Measurements from ENCODE around the gene DEPDC4. TPM values are rescaled to one million over a fixed set of nuclear protein-coding genes. Genes with fewer than 3 reads are reported as not detected.

Gene DEPDC4
- total RNA-seq, 1 experiment from 2014 or later, result 2.0 TPM

DNA sequence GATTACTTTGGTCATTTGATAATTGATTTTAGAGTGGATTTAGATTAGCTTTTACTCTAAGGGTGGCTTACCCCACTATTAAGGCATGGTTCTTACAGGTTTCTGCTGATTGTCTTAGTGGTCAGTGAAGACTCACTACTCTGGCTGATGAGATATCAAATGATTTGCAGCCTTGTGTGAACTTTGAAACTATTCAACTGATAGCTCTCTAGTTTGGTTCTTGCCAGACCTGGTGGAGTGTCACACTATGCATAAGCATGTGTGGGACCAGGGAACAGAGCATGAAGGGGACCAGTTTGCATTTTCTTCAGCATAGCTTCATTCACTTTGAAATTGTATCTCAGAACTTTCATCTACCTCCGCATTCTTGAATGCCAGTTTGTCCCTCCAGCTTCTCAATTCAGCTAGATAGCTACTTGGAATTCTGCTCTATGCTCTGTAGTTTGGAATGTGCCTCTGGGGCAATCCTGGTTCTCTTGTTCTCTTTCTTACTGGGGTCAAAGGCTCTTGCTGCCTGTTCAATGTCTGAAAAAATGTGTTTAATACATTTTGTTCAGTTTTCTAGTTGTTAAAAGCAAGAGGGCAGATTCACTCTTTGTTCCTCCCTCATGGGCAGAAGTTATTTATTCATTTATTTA lies 12.8 kb upstream of the DEPDC4 start:
- ChIA-PET CTCF (no interaction called here), POLR2A (ENCODE audit: low non-redundant PET) (no interaction called here)
- Histone ChIP-seq H3K36me3 (ENCODE audit: insufficient read depth, low read length, poor library complexity, severe bottlenecking) (no peaks in the 10 kb centered on the region), H3K27me3 (replicated peaks; ENCODE audit: insufficient read depth, low read depth, low read length, poor library complexity) (no peaks in the 10 kb centered on the region), H3K27ac (ENCODE audit: low read depth, low read length, poor library complexity, severe bottlenecking) (no peak overlapping the region), H3K4me3 (ENCODE audit: low read depth, low read length, poor library complexity, severe bottlenecking) (no peak overlapping the region), H3K4me1 (ENCODE audit: insufficient read depth, low read length, poor library complexity, severe bottlenecking) (no peaks in the 10 kb centered on the region), H3K9me3 (ENCODE audit: low read depth, low read length, poor library complexity, severe bottlenecking) (peaks cover 4% of the 10 kb centered on the region)
- intact Hi-C loops (cut with micrococcal nuclease; ENCODE audit: unreplicated experiment), result no loop called here
- BruUV-seq (replicated peaks), result no TSS peak
- TF ChIP-seq, protein P1, sequence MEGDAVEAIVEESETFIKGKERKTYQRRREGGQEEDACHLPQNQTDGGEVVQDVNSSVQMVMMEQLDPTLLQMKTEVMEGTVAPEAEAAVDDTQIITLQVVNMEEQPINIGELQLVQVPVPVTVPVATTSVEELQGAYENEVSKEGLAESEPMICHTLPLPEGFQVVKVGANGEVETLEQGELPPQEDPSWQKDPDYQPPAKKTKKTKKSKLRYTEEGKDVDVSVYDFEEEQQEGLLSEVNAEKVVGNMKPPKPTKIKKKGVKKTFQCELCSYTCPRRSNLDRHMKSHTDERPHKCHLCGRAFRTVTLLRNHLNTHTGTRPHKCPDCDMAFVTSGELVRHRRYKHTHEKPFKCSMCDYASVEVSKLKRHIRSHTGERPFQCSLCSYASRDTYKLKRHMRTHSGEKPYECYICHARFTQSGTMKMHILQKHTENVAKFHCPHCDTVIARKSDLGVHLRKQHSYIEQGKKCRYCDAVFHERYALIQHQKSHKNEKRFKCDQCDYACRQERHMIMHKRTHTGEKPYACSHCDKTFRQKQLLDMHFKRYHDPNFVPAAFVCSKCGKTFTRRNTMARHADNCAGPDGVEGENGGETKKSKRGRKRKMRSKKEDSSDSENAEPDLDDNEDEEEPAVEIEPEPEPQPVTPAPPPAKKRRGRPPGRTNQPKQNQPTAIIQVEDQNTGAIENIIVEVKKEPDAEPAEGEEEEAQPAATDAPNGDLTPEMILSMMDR (conservative IDR thresholded peaks at IDR 0.05; ENCODE audit: low read depth, low read length), result no peak
- TF ChIP-seq EZH2 (IDR thresholded peaks at IDR 0.05; ENCODE audit: borderline replicate concordance, low read depth, low read length, poor library complexity, severe bottlenecking), result no peak
- no peak for DNase-seq (ENCODE audit: low spot score)

DNA sequence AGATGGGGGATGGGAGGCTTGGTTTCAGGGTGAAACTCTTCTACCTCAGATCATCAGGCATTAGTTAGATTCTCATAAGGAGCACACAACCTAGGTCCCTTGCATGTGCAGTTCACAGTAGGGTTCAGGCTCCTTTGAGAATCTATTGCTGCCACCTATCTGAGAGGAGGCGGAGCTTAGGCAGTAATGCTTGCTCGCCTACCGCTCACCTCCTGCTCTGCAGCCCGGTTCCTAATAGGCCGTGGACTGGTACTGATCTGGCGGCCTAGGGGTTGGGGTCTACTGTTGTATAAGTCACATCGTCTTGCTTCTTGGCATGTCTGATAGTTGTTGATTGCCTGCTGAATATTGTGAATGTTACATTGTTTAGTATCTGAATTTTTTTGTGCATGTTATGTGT lies 12.3 kb upstream of the DEPDC4 start:
- no TSS peak for BruUV-seq (replicated peaks)
- Histone ChIP-seq H3K27me3 (replicated peaks; ENCODE audit: insufficient read depth, low read depth, low read length, poor library complexity) (no peaks in the 10 kb centered on the region), H3K9me3 (ENCODE audit: low read depth, low read length, poor library complexity, severe bottlenecking) (peaks cover 4% of the 10 kb centered on the region), H3K27ac (ENCODE audit: low read depth, low read length, poor library complexity, severe bottlenecking) (no peak overlapping the region), H3K4me1 (ENCODE audit: insufficient read depth, low read length, poor library complexity, severe bottlenecking) (no peaks in the 10 kb centered on the region), H3K36me3 (ENCODE audit: insufficient read depth, low read length, poor library complexity, severe bottlenecking) (no peaks in the 10 kb centered on the region), H3K4me3 (ENCODE audit: low read depth, low read length, poor library complexity, severe bottlenecking) (no peak overlapping the region)
- no peak for DNase-seq (ENCODE audit: low spot score)
- intact Hi-C loops (cut with micrococcal nuclease; ENCODE audit: unreplicated experiment), result no loop called here
- POLR2A ChIA-PET (ENCODE audit: low non-redundant PET), result no interaction called here
- TF ChIP-seq, protein P1 (conservative IDR thresholded peaks at IDR 0.05; ENCODE audit: low read depth, low read length), result no peak
- TF ChIP-seq EZH2 (IDR thresholded peaks at IDR 0.05; ENCODE audit: borderline replicate concordance, low read depth, low read length, poor library complexity, severe bottlenecking), result no peak
- CTCF ChIA-PET, result no interaction called here

DNA sequence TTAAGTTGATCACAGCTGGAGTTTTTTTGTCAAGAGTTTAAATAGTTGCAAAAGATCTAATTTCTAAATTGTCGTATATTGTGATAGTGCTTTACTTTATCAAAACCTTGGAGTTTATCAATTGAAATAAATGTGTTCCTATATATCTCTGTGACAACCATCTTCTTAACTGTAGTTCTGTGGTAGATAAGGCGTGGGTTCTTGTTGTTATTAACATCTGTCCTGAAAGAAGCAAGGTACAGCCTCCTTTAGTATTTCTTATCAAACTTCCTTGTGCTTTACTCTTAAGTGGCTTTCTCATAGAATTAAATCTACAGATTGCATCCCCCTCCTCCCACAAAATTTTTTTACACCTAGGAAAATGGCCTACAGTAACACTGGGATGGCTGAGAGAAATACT lies 7.4 kb upstream of the DEPDC4 start:
- POLR2A ChIA-PET (ENCODE audit: low non-redundant PET), result no interaction called here
- BruUV-seq (replicated peaks), result no TSS peak
- Histone ChIP-seq H3K9me3 (ENCODE audit: low read depth, low read length, poor library complexity, severe bottlenecking) (peaks cover 4% of the 10 kb centered on the region), H3K4me1 (ENCODE audit: insufficient read depth, low read length, poor library complexity, severe bottlenecking) (peaks cover 21% of the 10 kb centered on the region), H3K27me3 (replicated peaks; ENCODE audit: insufficient read depth, low read depth, low read length, poor library complexity) (no peaks in the 10 kb centered on the region), H3K36me3 (ENCODE audit: insufficient read depth, low read length, poor library complexity, severe bottlenecking) (no peaks in the 10 kb centered on the region), H3K4me3 (ENCODE audit: low read depth, low read length, poor library complexity, severe bottlenecking) (no peak overlapping the region), H3K27ac (ENCODE audit: low read depth, low read length, poor library complexity, severe bottlenecking) (no peak overlapping the region)
- no peak for TF ChIP-seq EZH2 (IDR thresholded peaks at IDR 0.05; ENCODE audit: borderline replicate concordance, low read depth, low read length, poor library complexity, severe bottlenecking)
- TF ChIP-seq, protein P1 (conservative IDR thresholded peaks at IDR 0.05; ENCODE audit: low read depth, low read length), result no peak
- intact Hi-C loops (cut with micrococcal nuclease; ENCODE audit: unreplicated experiment), result no loop called here
- CTCF ChIA-PET, result no interaction called here
- no peak for DNase-seq (ENCODE audit: low spot score)

Data from A673 (cell line).